HG02588 (cell line): ENCODE data around the gene SLC25A47.
"Not testable (repeated sequence)": the region's sequence is repeated elsewhere in the genome, so short reads cannot be mapped to it uniquely, and the experiment has no call there.

ENCODE experiments used
- ATAC-seq: cut with Tn5 transposase; IDR thresholded peaks from one replicate; pipeline ENCODE4 v1.9.1; 2021; ENCODE audit warnings: mild to moderate bottlenecking, moderate library complexity; ENCODE audit not compliant: unreplicated experiment

Gene SLC25A47

DNA sequence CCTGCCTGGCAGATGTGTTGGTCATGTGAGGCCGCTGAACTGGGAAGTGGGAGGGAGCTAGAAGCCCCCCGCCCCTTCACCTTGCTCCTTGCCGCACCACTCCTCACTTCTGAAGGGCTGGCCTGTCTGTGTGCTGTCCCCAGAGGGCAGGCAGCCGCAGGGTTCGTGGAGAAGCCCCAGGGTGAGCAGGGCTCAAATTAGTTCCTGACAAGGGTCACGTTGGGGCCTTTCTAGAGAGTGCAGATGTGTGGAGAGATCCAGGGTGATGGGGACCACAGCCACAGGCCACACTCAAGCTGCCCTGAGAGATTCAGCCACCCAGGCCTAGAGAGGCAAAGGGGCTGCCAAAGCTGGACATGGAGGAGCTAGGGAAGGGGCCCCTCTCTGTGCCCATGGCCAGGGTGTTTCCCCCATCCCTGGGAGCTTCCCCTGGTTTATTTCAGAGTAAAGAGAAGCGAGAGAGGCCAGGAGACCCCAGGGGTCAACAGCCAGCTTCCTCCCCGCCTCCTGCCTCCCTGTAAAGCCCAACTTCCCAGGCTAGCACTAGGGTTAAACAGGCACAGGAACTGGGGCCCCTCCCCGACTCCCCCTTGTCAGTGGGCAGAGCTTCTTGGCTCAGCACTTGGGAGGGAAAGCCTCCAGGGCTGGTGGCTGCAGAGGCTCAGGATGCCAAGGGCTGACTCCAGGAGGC is 33.1 kb upstream of the SLC25A47 start:
- ATAC-seq: no peak

DNA sequence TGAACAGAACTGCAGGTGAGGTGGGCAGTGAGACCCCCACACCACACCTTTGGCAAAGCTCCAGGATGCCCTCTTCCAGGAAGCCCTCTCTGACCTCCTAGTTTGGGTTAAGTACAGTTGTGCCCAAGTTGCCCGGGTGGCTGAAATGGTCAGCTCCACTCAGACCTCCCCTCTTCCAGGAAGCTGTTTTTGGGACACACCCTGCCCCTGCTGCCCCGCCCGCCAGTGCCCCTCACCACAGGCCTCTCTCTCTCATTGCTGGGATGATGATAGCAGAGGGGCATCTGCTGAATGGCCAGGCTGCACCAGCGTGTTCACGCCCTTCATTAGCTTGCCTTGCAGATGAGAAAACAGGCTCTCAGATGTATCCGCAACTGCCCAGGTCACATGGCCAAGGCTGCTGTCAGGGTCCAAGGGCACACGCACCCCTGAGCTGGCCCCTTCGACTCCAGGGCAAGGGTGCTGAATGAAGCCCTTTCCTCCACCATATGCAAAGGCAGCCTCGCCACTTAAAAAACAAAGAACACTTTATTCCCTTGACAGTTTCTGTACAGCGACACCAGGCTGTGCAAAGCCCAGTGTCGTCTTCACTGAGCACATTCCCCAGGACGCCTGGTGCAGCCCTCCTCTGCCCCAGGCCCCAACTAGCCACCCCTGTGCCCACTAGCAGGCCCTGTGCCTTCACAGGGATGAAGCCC is 32.4 kb upstream of the SLC25A47 start:
- ATAC-seq: no peak

DNA sequence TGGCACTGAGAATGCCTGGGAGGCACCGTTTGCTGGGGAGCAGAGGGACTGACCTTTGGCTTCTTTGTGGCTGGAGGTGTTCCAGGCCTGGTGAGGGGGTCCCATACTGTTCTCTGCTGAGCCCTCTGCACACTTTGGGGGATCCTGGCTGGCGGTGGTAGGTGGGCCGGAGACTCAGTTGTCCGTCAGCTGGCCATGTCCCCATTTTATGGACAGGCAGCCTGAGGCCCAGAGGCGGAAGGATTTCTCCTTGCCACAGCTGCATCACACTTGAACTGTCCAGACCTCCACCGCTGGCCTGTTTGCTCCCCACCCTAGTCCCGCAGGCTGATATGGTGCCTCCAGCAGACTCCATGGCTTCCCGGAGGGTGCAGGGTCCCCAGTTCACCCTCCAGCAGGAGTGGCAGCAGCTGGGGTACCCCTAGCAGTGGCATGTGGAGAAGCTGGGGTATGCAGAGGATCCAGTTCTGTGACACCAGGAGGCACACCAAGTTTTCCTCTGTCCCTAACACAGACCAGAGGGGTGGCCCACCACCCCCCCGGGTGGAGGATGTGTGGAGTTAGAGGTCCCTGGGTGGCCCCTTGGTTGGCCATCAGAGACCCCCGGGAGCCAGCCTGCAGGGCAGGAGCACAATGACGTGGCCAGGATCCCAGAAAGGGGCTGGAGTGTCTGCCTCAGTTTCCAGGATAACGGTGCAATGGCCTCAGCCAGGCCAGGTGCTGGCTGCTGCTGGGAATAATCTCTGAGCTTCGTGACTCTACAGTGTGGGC is 31.6 kb upstream of the SLC25A47 start:
- no peak for ATAC-seq

DNA sequence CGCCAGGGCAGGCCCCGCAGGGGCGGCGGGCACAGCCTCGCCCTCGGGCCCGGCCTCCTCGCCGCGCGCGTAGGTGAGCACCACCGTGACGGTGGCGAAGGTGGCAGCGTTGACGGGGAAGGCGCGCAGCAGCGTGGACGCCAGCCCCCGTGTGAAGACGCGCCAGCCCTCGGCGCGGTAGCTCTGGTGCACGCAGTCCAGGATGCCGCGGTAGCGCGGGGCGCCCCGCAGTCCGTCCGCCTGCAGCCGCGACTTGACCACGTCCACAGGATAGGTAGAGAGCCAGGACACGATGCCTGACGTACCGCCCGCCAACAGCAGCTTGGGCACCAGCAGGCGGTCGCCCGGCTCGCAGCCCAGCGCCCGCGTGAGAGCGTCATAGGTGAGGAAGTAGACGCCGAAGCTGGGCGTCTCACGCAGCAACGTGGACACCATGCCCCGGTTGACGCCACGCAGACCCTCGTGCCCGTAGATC is 30.8 kb upstream of the SLC25A47 start:
- no peak for ATAC-seq

DNA sequence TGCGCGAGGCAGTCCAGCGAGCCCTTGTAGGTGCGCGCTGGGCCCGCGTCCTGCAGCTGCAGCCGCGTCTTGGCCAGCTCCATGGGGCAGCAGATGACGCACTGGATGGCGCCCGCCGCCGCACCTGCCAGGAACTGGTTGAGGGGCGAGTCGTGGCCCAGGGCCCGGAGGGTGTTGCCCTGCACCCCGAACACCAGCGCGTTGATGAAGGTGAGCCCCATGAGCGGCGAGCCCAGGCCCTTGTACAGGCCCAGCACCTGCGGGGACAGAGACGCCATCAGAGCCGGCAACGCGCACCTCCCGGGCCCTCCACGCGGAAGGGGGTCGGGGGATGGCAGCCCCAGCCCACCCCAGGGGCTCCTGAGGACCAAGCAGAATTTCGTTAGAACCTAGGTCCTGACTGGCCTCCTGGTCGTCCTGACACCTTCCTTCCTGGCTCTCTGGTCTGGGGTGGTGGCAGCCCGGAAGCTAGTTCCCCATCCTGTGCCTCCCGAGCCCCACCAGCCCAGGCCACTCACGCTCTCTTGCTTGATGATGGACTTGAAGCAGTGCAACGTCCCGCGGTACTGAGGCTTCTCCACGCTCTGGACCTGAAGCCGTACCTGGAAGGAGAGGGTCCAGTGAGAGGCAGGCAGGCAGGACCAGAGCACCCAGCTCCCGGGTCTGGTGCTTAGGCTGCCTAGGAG is 30.2 kb upstream of the SLC25A47 start:
- no peak for ATAC-seq

DNA sequence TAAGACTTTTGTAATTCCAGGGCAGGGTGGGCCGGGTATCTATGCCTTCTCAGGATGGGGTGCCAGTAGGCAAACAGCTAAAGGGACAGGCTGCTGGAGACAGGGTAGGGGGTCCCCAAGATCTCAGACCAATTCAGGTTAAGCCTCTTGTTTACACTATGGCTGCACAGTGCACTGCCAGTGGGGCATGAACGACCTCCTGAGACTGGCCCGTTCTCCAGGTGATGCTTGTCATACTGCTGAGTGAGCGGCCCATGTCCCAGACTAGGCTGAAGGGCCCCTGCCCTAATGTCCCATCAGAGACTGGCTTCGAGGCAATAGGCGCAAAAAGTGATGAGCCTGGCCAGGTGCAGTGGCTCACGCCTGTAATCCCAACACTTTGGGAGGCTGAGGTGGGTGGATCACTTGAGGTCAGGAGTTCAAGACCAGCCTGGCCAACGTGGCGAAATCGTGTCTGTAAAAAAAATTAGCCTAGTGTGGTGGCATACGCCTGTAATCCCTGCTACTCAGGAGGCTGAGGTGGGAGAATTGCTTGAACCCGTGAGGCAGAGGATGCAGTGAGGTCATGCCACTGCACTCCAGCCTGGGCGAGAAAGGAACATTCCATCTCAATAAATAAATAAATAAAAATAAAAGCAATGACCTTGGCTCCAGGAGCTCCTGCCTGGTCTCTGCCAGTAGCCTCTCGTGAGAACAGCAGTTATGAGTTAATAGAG is 29.5 kb upstream of the SLC25A47 start:
- ATAC-seq: no peak

DNA sequence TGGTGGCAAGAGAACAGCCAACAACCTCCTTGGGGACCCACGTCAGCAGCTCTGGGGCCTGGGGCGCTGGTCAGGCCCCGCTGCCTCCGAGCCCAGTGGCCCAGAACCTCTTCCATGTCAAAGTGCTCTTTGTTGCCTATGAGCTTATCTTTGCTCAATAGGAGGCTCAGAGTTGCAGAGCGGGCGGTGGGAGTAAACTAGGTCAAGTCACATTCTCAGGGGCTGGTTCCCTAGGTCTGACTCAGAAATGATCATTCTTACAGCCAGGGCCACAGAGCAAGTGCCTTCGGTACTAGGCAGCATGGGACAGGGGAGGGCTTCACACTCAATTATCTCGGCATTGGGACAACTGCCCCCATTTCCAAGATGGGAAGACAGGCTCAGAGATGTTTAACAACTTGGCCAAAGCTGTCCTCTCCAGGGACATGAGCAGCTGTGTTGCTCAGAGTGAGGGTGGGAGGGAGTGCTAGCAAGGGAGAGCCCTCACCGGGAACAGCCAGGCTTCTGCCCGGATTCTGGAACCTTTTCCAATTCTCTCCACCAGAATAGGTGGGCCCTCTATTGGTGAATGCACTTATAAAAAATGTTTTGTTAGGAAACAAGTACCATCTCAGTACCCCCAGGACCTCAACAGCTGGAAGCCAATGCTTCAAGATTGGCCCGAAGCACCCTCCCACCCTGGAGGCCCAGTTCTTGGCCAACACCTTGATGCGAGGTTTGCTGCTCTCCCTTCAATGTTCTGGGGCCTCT is 28.8 kb upstream of the SLC25A47 start:
- no peak for ATAC-seq

DNA sequence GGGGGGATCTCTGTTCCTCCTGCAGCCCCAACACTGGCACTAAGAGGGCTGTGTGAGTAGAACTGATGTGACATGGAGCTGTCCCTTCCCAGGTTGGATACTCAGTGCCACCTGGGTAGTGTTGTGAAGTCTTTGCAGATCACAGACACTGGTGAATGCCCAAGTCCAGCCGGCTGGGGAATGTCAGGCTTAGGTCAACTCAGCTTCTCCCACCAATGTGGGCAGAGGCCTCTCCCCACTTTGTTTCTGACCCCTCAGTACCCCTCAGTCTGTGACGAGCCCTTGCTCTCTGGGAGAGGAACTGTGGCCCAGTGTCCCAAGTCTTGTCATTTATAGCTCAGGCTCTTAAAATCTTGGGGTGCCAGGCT is 28.2 kb upstream of the SLC25A47 start:
- ATAC-seq: no peak

DNA sequence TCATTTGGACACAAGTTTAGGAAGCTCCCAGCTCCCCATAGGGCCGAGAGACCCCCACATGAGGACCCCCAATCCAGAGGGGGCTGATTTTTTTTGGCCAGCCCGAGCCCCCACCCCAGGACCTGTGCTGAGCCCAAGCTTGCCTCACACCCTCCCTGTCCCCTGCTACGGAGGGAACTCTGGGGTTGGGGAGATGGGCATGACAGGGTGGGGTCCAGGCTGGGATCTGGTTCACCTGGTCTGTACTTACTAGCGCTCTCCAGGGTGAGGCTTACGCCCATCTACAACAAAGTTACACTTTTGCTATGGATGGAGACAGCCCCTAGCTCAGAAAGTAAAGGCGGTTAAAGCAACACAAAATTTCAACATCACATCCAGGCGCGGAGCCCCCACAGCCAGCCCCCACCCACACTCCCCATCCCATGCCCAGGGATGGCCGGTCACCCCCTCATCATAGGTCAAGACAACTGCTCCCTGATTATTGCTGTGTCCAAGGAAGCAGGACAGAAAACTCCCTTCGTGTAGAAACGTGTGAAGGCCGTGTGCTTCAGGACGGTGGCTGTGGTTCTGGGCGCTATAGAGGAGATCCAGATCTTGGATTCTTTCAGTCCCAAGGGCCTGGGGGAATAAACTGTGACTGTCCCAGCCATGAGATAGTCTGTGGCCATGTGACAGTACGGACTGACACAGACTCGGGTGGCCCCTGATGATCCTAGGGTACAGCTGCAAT is 27.6 kb upstream of the SLC25A47 start:
- no peak for ATAC-seq

DNA sequence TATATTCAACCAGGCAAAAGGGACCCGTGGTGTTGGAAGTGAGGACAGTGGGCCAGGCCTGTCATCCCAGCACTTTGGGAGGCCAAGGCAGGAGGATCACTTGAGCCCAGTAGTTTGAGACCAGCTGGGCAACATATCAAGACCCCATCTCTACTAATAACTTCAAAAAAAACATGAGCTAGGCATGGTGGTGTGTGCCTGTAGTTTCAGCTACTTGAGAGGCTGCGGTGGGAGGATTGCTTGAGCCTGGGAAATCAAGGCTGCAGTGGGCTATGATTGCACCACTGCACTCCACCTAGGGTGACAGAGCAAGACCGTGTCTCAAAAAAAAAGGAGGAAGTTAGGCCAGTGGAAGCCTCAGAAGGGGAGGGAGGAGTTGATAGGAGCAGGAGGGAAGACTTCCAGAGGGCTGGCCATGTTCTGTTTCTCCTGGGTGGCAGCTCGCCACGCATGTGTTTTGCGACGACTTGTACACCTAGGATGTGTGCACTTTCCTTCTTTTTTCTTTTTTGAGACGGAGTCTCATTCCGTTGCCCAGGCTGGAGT is 27.0 kb upstream of the SLC25A47 start:
- ATAC-seq: no peak

DNA sequence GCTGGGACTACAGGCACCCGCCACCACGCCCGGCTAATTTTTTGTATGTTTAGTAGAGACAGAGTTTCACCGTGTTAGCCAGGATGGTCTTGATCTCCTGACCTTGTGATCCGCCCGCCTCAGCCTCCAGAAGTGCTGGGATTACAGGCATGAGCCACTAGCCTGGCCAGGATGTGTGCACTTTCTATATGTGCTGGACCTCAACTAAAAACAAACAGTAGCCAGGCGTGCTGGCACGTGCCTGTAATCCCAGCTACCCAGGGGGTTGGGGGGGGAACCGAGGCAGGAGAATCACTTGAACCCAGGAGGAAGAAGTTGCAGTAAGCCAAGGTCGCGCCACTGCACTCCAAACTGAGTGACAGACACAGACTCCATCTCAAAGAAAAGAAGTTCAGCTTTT is 26.4 kb upstream of the SLC25A47 start:
- not testable (repeated sequence) for ATAC-seq

DNA sequence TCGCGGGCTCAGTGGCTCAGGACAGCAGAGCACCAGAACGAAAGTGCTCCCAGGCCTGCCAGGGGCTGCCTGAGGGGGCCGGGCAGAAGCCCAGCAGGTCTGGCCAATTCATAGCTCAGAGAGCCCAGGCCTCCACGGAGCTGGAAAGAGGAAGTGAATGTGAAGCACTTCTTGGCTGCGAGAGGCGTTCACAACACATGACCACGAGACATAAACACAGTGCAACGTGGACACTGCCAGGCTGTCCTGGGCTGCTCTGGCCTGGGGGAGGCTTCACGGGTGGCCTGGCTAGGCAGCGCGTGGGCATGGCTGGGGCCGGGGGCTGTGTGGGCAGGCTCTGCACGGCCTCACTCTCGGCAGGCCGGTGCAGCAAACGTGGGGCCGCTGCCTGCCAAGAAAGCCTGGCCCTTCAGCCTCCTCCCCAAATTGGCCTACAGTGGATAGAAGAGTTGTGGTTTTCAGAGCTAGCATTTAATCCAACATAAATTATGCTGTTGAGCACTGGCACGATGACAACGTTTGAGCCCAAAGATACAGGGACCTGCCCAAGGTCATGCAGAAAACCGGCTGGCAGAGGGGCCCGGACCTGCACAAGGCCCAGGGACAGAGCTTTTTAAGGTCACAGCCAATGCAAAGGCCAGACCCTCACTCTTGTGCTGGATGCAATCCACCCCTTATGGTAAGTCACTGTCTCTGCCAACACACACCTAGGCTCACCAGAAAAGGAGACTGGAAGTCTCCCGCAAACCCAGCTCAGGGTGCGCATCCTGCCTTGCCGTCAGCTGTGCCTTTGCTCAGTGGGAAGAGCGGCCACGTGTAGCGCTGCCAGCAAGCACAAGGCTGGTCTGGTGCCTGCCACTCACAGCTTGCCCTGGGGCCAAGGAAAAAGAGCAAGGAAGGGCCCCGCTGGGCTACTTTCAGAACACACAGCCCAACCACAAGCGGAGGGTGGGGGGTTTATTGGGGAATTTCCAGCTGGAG is 25.5 kb upstream of the SLC25A47 start:
- peak; percentile 81 for ATAC-seq

DNA sequence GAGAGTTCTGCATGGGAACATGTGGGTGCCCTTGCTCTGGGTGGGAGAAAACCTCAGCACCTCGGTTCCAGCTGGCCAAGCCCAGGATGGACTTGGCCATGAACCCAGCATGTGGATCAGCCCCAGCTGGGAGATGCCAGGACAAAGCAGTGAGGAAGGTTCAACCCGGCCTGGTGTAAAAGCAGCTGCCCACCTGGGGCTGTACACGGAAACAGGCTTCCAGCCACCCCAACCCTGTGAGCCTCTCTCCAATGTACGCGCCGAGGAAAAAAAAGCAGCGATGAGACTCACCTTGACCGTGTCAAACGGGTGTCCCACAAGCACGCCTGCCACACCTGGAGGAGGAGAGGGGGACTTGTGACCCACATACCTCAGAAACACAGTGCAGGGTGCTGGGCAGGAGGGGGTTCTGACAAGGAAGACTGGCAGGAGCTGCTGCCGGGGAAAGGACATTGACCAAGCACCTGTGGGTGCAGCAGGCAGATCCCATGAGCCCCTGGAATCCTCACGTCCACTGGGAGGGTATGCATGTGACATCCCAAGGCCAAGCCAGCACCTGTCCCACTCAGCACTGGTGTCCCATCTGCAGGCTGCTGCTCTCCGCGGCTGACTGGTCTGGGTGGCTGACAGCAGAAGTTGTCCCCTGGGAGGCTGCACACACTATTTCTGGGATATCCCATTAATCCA is 24.4 kb upstream of the SLC25A47 start:
- ATAC-seq: no peak

DNA sequence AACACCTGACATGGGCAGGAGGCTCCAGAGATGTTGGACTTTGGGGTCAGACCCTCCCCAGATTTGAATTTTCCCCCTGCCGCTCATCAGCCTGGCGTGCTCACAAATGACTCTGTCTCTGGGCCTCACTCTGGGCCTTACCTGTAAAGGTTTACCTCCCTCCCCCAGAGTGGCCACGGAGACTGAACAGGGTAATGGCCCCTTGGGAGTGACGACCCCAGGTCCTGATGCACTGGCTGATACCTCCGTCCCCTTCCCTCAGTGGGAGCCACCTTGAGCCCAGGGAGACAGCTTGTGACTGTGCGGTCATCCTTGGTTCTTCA is 23.9 kb upstream of the SLC25A47 start:
- ATAC-seq: no peak

DNA sequence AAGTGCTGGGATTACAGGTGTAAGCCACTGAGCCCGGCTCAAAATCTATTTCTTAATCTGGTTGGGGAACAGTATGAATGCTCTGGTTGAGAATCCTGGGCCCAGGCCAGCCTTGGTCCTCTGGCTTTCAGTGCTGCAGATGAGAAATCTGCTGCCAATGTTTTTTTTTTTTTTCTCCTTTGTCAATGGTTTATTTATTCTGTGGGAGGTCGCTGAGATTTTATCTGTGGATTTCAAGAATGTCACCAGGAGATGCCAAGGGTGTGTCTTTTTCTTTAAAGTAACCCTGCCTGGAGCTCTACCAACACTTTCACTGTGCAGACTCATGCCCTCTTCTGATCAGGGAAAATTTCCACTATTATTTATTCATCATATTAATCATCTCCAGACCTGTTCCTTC is 20.5 kb upstream of the SLC25A47 start:
- ATAC-seq: no peak

DNA sequence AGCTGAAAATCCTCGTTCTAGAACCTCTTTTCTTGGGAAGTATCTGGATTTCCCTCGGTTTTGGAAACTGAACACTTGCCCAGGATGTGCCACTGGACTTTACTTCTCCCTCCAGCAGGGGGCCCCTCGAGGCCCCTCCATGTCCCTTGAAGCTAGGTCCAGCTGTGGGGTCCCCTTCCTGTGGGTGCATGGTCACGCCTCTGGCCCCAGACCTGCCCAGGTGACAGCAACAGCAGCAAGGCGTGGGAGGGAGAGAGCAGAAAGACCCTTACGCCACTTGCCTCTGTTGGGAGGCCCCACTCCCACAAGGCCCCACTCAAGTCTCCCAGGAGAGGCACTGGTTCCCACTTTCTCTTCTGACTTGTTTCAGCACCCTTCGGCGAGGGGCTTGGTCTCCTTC is 20.0 kb upstream of the SLC25A47 start:
- no peak for ATAC-seq

DNA sequence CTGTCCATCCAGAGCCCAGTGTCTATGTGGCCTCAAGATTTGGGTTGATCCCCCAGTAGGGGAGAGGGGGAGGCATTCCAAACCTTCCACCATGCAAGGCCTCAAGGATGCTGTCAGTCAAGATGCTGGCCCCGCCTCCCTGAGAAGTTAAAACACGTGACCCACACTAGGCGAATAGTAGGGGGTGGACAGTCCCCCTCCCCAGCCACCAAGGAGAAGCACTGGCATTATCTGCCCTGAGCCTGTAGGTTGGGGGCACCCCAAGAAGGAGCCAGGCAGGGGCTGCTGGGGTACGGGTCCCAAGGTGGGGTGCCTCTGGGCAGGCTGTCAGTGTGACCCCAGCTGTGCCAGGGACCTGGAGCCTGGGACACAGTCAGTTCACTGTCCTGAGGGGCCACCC is 19.2 kb upstream of the SLC25A47 start:
- no peak for ATAC-seq
